Body of pancreas (tissue), 4 donors: ENCODE measurements around the gene HMG20A. TPM values are rescaled to one million over a fixed set of nuclear protein-coding genes. Genes with fewer than 3 reads are reported as not detected.

Source experiments
- ATAC-seq: fragments of 150-250 bp; one replicate; pipeline ENCODE4 v1.9.1; 2016
- DNase-seq, 4 donors: peaks; one replicate each; pipeline ENCODE4 v3.0.0-alpha.2; 2019
- H3K27ac ChIP-seq, 4 donors: fragments of 200-600 bp; sonication (generic); 1 replicate in 3 of 4; 2 replicates in 1 of 4; pipeline versions ENCODE4 v1.5.1 to v1.6.1; 2016 to 2019; ENCODE audit warnings: mild to moderate bottlenecking in 1 of 4, mixed read lengths in 1 of 4, moderate library complexity in 1 of 4
- H3K27me3 ChIP-seq, 2 donors: fragments of 200-600 bp; sonication (generic); one replicate each; pipeline ENCODE4 v1.6.0; 2016; ENCODE audit warnings: mild to moderate bottlenecking in 1 of 2
- H3K36me3 ChIP-seq, 2 donors: fragments of 200-600 bp; sonication (generic); replicated peaks in 1 of 2; 2 replicates each; pipeline ENCODE4 v1.5.1; 2016; ENCODE audit warnings: low read depth in 2 of 2; ENCODE audit not compliant: insufficient read depth in 1 of 2
- H3K4me1 ChIP-seq: fragments of 200-600 bp; sonication (generic); one replicate; pipeline ENCODE4 v1.6.0; 2016
- H3K4me3 ChIP-seq, 2 donors: fragments of 200-600 bp; sonication (generic); 1 replicate in 1 of 2; 2 replicates in 1 of 2; pipeline ENCODE4 v1.5.1; 2016 to 2019
- H3K9me3 ChIP-seq, 3 donors: fragments of 200-600 bp; sonication (generic); 1 replicate in 2 of 3; 2 replicates in 1 of 3; pipeline ENCODE4 v1.5.1; 2016
- CTCF ChIP-seq, 7 experiments: fragments of 450-650 bp in 4 of 7; fragments of 200-600 bp in 3 of 7; sonication (generic) in 3 of 7; IDR thresholded peaks; one replicate each; pipeline ENCODE4 v1.5.1; 2016 to 2019; ENCODE audit warnings: antibody characterized with exemption in 7 of 7
- POLR2A ChIP-seq, 3 donors: fragments of 450-650 bp; IDR thresholded peaks; one replicate each; pipeline ENCODE4 v1.6.1; 2016; ENCODE audit warnings: antibody characterized with exemption in 3 of 3, mild to moderate bottlenecking in 2 of 3
- WGBS, 2 donors: methylation state at CpG; one replicate each; pipeline ENCODE4 v1.1.5; 2017; 5-methylcytosine and 5-hydroxymethylcytosine counted together
- intact Hi-C: fragments of 100-400 bp; cut with DNase I; formaldehyde crosslinking; loops from one replicate; pipeline ENCODE4 v1.15.1; 2023
- total RNA-seq, 2 donors: library from RNA; depleted of rRNA; stranded (reverse); fragments of >200 nt; gene quantifications; one replicate each; pipeline ENCODE4 v1.1.0, GENCODE V29; 2016

The HMG20A gene
- total RNA-seq, 2 donors from 2014 or later, result 21.8 to 59.0 TPM

DNA sequence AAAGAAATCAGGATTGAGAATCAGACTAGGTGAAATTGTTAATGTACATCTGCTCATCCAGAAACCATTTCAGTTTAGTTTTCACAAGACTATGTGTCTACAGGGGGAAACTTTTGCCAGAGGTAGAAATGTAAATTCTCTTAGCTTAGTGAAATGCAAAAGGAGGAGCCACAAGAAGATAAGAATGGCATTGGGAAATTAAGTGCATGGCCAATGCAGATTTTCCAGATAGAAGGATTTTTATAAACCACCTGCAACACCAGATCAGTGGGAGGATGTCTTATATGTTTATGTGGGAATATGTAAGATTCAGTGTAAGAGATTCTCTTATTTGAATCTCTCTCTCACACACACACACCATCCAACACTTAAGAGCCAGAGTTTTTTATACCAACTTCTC, 67.2 kb downstream of the HMG20A start:
- Histone ChIP-seq H3K4me3 (no peak overlapping the region), H3K27me3 (no peaks in the 10 kb centered on the region), H3K36me3 (peaks cover 0 to 10% of the 10 kb centered on the region in 2 donors), H3K4me1 (no peaks in the 10 kb centered on the region), H3K27ac (no peak overlapping the region), H3K9me3 (no peaks in the 10 kb centered on the region)
- TF ChIP-seq CTCF (IDR thresholded peaks at IDR 0.05) (no peak), POLR2A (IDR thresholded peaks at IDR 0.05) (no peak)
- no peak for ATAC-seq
- intact Hi-C loops, result no loop called here
- DNase-seq, result no peak

DNA sequence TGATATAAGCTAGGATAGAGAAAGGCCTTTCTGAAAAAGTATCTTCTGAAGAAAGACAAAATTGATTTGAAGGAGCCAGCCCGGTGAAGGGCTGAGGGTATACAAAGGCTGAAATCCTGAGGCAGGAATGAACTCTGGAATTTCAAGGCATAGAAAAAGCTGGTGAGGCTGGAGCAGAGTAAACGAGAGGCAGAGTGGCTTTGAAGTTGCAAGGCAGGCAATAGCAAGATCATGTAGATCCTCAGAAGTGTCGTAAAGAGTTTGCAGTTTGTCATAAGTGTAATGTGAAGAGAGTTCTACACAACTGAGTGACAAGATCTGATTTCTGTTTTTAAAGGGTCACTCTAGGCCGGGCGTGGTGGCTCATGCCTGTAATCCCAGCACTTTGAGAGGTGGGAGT, 69.0 kb downstream of the HMG20A start:
- TF ChIP-seq POLR2A (IDR thresholded peaks at IDR 0.05), result no peak
- no peak for TF ChIP-seq CTCF (IDR thresholded peaks at IDR 0.05)
- no peaks in the 10 kb centered on the region for H3K4me1 ChIP-seq
- DNase-seq (no peak), ATAC-seq (no peak)
- 94 to 97% methylated on average over 5 of the region's 5 CpGs for WGBS, 2 donors
- intact Hi-C loops, result no loop called here
- no peak overlapping the region for H3K27ac ChIP-seq
- H3K4me3 ChIP-seq, result no peak overlapping the region
- no peaks in the 10 kb centered on the region for H3K27me3 ChIP-seq
- H3K36me3 ChIP-seq, result peaks cover 0 to 3% of the 10 kb centered on the region in 2 donors
- H3K9me3 ChIP-seq, result no peaks in the 10 kb centered on the region

GRCh38 chr15:77493324-77493907, 72.7 kb downstream of the HMG20A start:
- Histone ChIP-seq H3K9me3 (no peaks in the 10 kb centered on the region), H3K4me3 (no peak overlapping the region), H3K4me1 (peaks cover 29% of the 10 kb centered on the region), H3K27ac (no peak overlapping the region), H3K36me3 (no peaks in the 10 kb centered on the region), H3K27me3 (no peaks in the 10 kb centered on the region)
- TF ChIP-seq CTCF (IDR thresholded peaks at IDR 0.05) (no peak), POLR2A (IDR thresholded peaks at IDR 0.05) (no peak)
- DNase-seq (no peak), ATAC-seq (no peak)
- WGBS, 2 donors, result 59% methylated on average over 3 of the region's 3 CpGs
- intact Hi-C loops, result no loop called here

DNA sequence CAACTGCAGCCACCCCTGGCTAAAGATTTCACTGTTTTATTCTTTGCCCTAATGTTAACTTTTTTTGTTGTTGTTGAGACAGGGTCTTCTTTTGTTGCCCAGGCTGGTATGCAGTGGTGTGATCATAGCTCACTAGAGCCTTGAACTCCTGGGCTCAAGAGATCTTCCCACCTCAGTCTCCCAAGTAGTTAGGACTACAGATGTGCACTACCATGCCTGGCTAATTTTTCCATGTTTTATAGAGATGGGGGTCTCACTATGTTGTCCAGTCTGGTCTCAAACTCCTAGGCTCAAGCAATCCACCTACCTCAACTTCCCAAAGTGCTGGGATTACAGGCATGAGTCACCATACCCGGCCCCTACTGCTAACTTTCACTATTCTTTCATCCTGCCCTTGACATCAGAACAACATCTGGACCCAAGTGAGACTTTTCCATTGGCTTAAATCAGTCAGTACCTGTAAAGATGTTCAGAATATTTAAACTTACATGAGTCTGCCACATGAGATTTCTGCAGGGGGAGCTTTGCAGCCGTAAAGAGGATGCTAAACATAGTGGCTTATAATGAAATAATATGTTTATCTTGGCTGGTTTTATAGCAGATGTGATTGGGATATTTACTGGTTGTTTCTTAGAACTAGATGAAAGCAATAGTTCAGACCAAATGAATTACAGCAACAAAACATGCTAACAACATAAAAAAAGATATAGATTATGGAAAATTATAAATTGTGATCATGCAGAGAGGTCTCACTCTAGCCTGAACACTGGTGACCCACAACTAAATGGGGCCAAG, 73.6 kb downstream of the HMG20A start:
- H3K4me1 ChIP-seq, result peaks cover 33% of the 10 kb centered on the region
- no peak for ATAC-seq
- H3K27ac ChIP-seq, result no peak overlapping the region
- H3K9me3 ChIP-seq, result no peaks in the 10 kb centered on the region
- TF ChIP-seq CTCF (IDR thresholded peaks at IDR 0.05), result no peak
- TF ChIP-seq POLR2A (IDR thresholded peaks at IDR 0.05), result no peak
- no peak for DNase-seq
- H3K27me3 ChIP-seq, result no peaks in the 10 kb centered on the region
- intact Hi-C loops, result no loop called here
- 57 to 73% methylated on average over 2 of the region's 2 CpGs for WGBS, 2 donors
- H3K36me3 ChIP-seq, result no peaks in the 10 kb centered on the region
- no peak overlapping the region for H3K4me3 ChIP-seq

DNA sequence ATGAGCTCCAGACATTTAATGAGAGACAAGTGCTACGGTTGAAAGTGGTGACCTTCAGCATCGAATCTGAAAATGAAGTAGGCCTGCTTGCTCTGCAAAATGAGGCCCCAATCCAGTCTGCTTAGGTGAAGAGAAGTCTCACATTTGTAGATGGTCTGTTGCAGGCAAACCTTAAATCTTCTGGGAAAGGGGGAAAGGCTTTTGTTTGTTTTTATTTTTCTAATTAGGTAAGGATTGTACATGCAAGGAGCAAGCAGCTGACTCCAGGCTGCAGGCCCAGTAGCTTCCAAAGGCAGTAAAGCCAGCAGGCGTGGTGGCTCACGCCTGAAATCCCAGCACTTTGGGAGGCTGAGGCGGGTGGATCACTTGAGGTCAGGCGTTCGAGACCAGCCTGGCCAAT, 74.3 kb downstream of the HMG20A start:
- DNase-seq (no peak), ATAC-seq (no peak)
- Histone ChIP-seq H3K27ac (no peak overlapping the region), H3K9me3 (no peaks in the 10 kb centered on the region), H3K4me3 (no peak overlapping the region), H3K36me3 (no peaks in the 10 kb centered on the region), H3K4me1 (peaks cover 33% of the 10 kb centered on the region), H3K27me3 (no peaks in the 10 kb centered on the region)
- no peak for TF ChIP-seq POLR2A (IDR thresholded peaks at IDR 0.05)
- no peak for TF ChIP-seq CTCF (IDR thresholded peaks at IDR 0.05)
- intact Hi-C loops, result no loop called here
- WGBS, 2 donors, result 86 to 89% methylated on average over 7 of the region's 7 CpGs
